OCI-LY7 (cell line): ENCODE results near the gene ZSWIM5.

Source experiments
- CTCF ChIP-seq: fragments of 200-600 bp; sonication (generic); conservative IDR thresholded peaks from 2 replicates; pipeline ENCODE4 v1.5.1; 2014; ENCODE audit warnings: mild to moderate bottlenecking, antibody characterized with exemption, low read length, moderate library complexity, mixed read lengths
- EZH2phosphoT487 ChIP-seq: fragments of 200-600 bp; sonication (generic); IDR thresholded peaks from 2 replicates; pipeline ENCODE4 v1.6.1; 2018; ENCODE audit warnings: low read depth, borderline replicate concordance, mild to moderate bottlenecking, mixed run types, antibody characterized with exemption, low read length, moderate library complexity, mixed read lengths

GRCh38 chr1:44995467-44996238, 210.8 kb downstream of the ZSWIM5 start:
- no peak for TF ChIP-seq CTCF
- TF ChIP-seq EZH2phosphoT487 = no peak
